Activated naive CD8-positive, alpha-beta T cell treated with anti-CD3 and anti-CD28 coated beads, Interleukin-2, amount 10 ng/mL, durations not matched to agents 7 days and 5 days (primary cell): ENCODE measurements around the gene APOL1. TPM values are rescaled to one million over a fixed set of nuclear protein-coding genes. Genes with fewer than 3 reads are reported as not detected.
"Not testable (repeated sequence)": the region's sequence is repeated elsewhere in the genome, so short reads cannot be mapped to it uniquely, and the experiment has no call there.

ENCODE experiments used
- ATAC-seq: fragments of 150-1000 bp; cut with Tn5 transposase; one replicate; pipeline ENCODE4 v1.10.0; 2021; ENCODE audit warnings: low read depth, moderate library complexity
- POLR2A ChIA-PET: fragments of 350-600 bp; sonication (Branson Sonifier 250); formaldehyde crosslinking; loops from one replicate; lab custom pipeline; 2021; ENCODE audit warnings: antibody characterized with exemption; lab: Charles Lee
- DNase-seq: peaks from one replicate; pipeline ENCODE4 v3.0.0; 2021
- H3K27ac Mint-ChIP-seq: one replicate; pipeline ENCODE4 v1.8.0; 2022; ENCODE audit warnings: mild to moderate bottlenecking, mixed read lengths
- H3K27me3 Mint-ChIP-seq: one replicate; pipeline ENCODE4 v1.8.0; 2022; ENCODE audit warnings: mild to moderate bottlenecking, moderate library complexity, mixed read lengths
- H3K36me3 Mint-ChIP-seq: one replicate; pipeline ENCODE4 v1.8.0; 2021; ENCODE audit warnings: mild to moderate bottlenecking, mixed read lengths
- H3K4me1 Mint-ChIP-seq: one replicate; pipeline ENCODE4 v1.8.0; 2021; ENCODE audit warnings: mixed read lengths
- H3K4me3 Mint-ChIP-seq: one replicate; pipeline ENCODE4 v1.8.0; 2022; ENCODE audit warnings: mild to moderate bottlenecking, moderate library complexity, mixed read lengths
- H3K9me3 Mint-ChIP-seq: one replicate; pipeline ENCODE4 v1.8.0; 2021; ENCODE audit warnings: mixed read lengths
- total RNA-seq, 2 experiments: library from RNA; stranded (reverse); gene quantifications; one replicate each; pipeline ENCODE4 v1.2.3, GENCODE V29; 2021

Gene APOL1
- total RNA-seq, 2 experiments from 2014 or later: 38.4 to 40.9 TPM

- ATAC-seq: no peak
- peaks cover 29% of the 10 kb centered on the region for H3K4me1 Mint-ChIP-seq
- H3K27ac Mint-ChIP-seq: peak overlapping the region; percentile 47
- H3K36me3 Mint-ChIP-seq: peaks cover 49% of the 10 kb centered on the region
- POLR2A ChIA-PET: interaction anchor here (0.5 to 1.6 kb wide), 4 partner anchors 10 to 221 kb away, joined by 3 to 6 read pairs (median 3); no protein-coding TSS in a partner anchor
- H3K4me3 Mint-ChIP-seq: no peak overlapping the region
- no peaks in the 10 kb centered on the region for H3K27me3 Mint-ChIP-seq
- DNase-seq: no peak
- no peaks in the 10 kb centered on the region for H3K9me3 Mint-ChIP-seq
Observed at GRCh38 chr22:36288571-36289405, 35.9 kb downstream of the APOL1 start.

GRCh38 chr22:36289406-36289870 lies 36.5 kb downstream of the APOL1 start:
- Mint-ChIP-seq H3K9me3 (no peaks in the 10 kb centered on the region), H3K27me3 (no peaks in the 10 kb centered on the region), H3K27ac (peak overlapping the region; percentile 78), H3K4me3 (peak overlapping the region; percentile 54), H3K4me1 (peaks cover 29% of the 10 kb centered on the region), H3K36me3 (peaks cover 50% of the 10 kb centered on the region)
- POLR2A ChIA-PET: interaction anchor here (0.5 to 1.0 kb wide), 3 partner anchors 12 to 221 kb away, joined by 3 to 6 read pairs (median 3); no protein-coding TSS in a partner anchor
- DNase-seq (no peak), ATAC-seq (no peak)

GRCh38 chr22:36289948-36290371 lies 37.0 kb downstream of the APOL1 start:
- Mint-ChIP-seq H3K36me3 (peaks cover 51% of the 10 kb centered on the region), H3K4me3 (peak overlapping the region; percentile 54), H3K27ac (peak overlapping the region; percentile 78), H3K4me1 (peaks cover 29% of the 10 kb centered on the region)
- H3K27me3 Mint-ChIP-seq, H3K9me3 Mint-ChIP-seq: not testable (repeated sequence)
- DNase-seq (peak; percentile 68), ATAC-seq (peak; percentile 71)
- POLR2A ChIA-PET: interaction anchor here (0.5 to 1.0 kb wide), 3 partner anchors 12 to 145 kb away, joined by 3 read pairs; no protein-coding TSS in a partner anchor

- not testable (repeated sequence) for H3K27me3 Mint-ChIP-seq, H3K9me3 Mint-ChIP-seq, ATAC-seq, DNase-seq, H3K4me3 Mint-ChIP-seq
- POLR2A ChIA-PET: interaction anchor here (0.5 to 1.0 kb wide), 2 partner anchors 128 to 146 kb away, joined by 3 read pairs; no protein-coding TSS in a partner anchor
- Mint-ChIP-seq H3K4me1 (peaks cover 29% of the 10 kb centered on the region), H3K36me3 (peaks cover 53% of the 10 kb centered on the region), H3K27ac (peak overlapping the region; percentile 34)
Observed at GRCh38 chr22:36290391-36291075, 37.6 kb downstream of the APOL1 start.

- H3K27me3 Mint-ChIP-seq: no peaks in the 10 kb centered on the region
- DNase-seq (no peak), ATAC-seq (no peak)
- peaks cover 54% of the 10 kb centered on the region for H3K36me3 Mint-ChIP-seq
- no peaks in the 10 kb centered on the region for H3K9me3 Mint-ChIP-seq
- peak overlapping the region; percentile 32 for H3K4me3 Mint-ChIP-seq
- H3K27ac Mint-ChIP-seq: peak overlapping the region; percentile 19
- peaks cover 23% of the 10 kb centered on the region for H3K4me1 Mint-ChIP-seq
- POLR2A ChIA-PET: interaction anchor here (0.5 to 1.2 kb wide), 2 partner anchors 93 to 217 kb away, joined by 3 to 4 read pairs; no protein-coding TSS in a partner anchor
Observed at GRCh38 chr22:36291831-36292740, 39.2 kb downstream of the APOL1 start.

GRCh38 chr22:36292823-36293530 lies 40.0 kb downstream of the APOL1 start:
- ATAC-seq (no peak), DNase-seq (no peak)
- peaks cover 58% of the 10 kb centered on the region for H3K36me3 Mint-ChIP-seq
- peak overlapping the region; percentile 9 for H3K27ac Mint-ChIP-seq
- no peaks in the 10 kb centered on the region for H3K27me3 Mint-ChIP-seq
- H3K4me1 Mint-ChIP-seq: peaks cover 23% of the 10 kb centered on the region
- POLR2A ChIA-PET: interaction anchor here (0.6 to 1.2 kb wide), 3 partner anchors 39 to 179 kb away, joined by 3 to 4 read pairs (median 3); no protein-coding TSS in a partner anchor
- no peak overlapping the region for H3K4me3 Mint-ChIP-seq
- H3K9me3 Mint-ChIP-seq: no peaks in the 10 kb centered on the region

- Mint-ChIP-seq H3K4me3 (no peak overlapping the region), H3K27ac (no peak overlapping the region), H3K27me3 (no peaks in the 10 kb centered on the region), H3K36me3 (peaks cover 52% of the 10 kb centered on the region), H3K4me1 (peaks cover 21% of the 10 kb centered on the region), H3K9me3 (no peaks in the 10 kb centered on the region)
- POLR2A ChIA-PET: interaction anchor here (0.6 to 1.6 kb wide), 4 partner anchors 8 to 178 kb away, joined by 3 to 4 read pairs (median 3); no protein-coding TSS in a partner anchor
- ATAC-seq: no peak
- no peak for DNase-seq
Observed at GRCh38 chr22:36293606-36294292, 40.8 kb downstream of the APOL1 start.

GRCh38 chr22:36294293-36294620 lies 41.3 kb downstream of the APOL1 start:
- H3K36me3 Mint-ChIP-seq: peaks cover 48% of the 10 kb centered on the region
- H3K9me3 Mint-ChIP-seq: no peaks in the 10 kb centered on the region
- H3K27me3 Mint-ChIP-seq: no peaks in the 10 kb centered on the region
- DNase-seq: no peak
- ATAC-seq: no peak
- no peak overlapping the region for H3K4me3 Mint-ChIP-seq
- no peak overlapping the region for H3K27ac Mint-ChIP-seq
- H3K4me1 Mint-ChIP-seq: peaks cover 18% of the 10 kb centered on the region
- POLR2A ChIA-PET: interaction anchor here (1.6 kb wide), 1 partner anchor 9 kb away, joined by 3 read pairs; no protein-coding TSS in a partner anchor

- POLR2A ChIA-PET: interaction anchor here (1.6 kb wide), 1 partner anchor 9 kb away, joined by 3 read pairs; no protein-coding TSS in a partner anchor
- ATAC-seq (no peak), DNase-seq (no peak)
- peaks cover 15% of the 10 kb centered on the region for H3K4me1 Mint-ChIP-seq
- no peaks in the 10 kb centered on the region for H3K9me3 Mint-ChIP-seq
- H3K27ac Mint-ChIP-seq: peak overlapping the region; percentile 6
- no peak overlapping the region for H3K4me3 Mint-ChIP-seq
- no peaks in the 10 kb centered on the region for H3K27me3 Mint-ChIP-seq
- peaks cover 45% of the 10 kb centered on the region for H3K36me3 Mint-ChIP-seq
Observed at GRCh38 chr22:36294801-36295200, 41.9 kb downstream of the APOL1 start.

- DNase-seq: no peak
- peak overlapping the region; percentile 6 for H3K27ac Mint-ChIP-seq
Observed at GRCh38 chr22:36295247-36295646, 42.3 kb downstream of the APOL1 start.

GRCh38 chr22:36296690-36297089 lies 43.8 kb downstream of the APOL1 start:
- Mint-ChIP-seq H3K4me1 (peaks cover 16% of the 10 kb centered on the region), H3K4me3 (no peak overlapping the region), H3K9me3 (no peaks in the 10 kb centered on the region), H3K27ac (no peak overlapping the region), H3K36me3 (peaks cover 43% of the 10 kb centered on the region), H3K27me3 (no peaks in the 10 kb centered on the region)
- DNase-seq (no peak), ATAC-seq (no peak)
- POLR2A ChIA-PET: interaction anchor here (0.7 kb wide), 1 partner anchor 38 kb away, joined by 4 read pairs; no protein-coding TSS in a partner anchor

More at GRCh38 chr22:36295247-36295646, 42.3 kb downstream of the APOL1 start:
- peaks cover 13% of the 10 kb centered on the region for H3K4me1 Mint-ChIP-seq
- no peak overlapping the region for H3K4me3 Mint-ChIP-seq
- ATAC-seq: no peak
- H3K36me3 Mint-ChIP-seq: peaks cover 42% of the 10 kb centered on the region
- POLR2A ChIA-PET: interaction anchor here (1.6 kb wide), 1 partner anchor 10 kb away, joined by 3 read pairs; no protein-coding TSS in a partner anchor
- H3K9me3 Mint-ChIP-seq: no peaks in the 10 kb centered on the region
- no peaks in the 10 kb centered on the region for H3K27me3 Mint-ChIP-seq
